Activated T-cell treated with anti-CD3 and anti-CD28 coated beads for 24 hours (primary cell): ENCODE results near the gene PKD2.

Experiments used
- DNase-seq: peaks from one replicate; pipeline ENCODE4 v3.0.0-alpha.2; 2020; ENCODE audit warnings: low read depth

Gene PKD2

GRCh38 chr4:88007304-88008121, at the start of gene PKD2:
TSS of gene PKD2 (plus strand) at chr4:88007635. CDS start at chr4:88007734, 99 bp downstream.
- peak; percentile 75 for DNase-seq

- DNase-seq = no peak
Measured at GRCh38 chr4:87961993-87962392, 45.4 kb upstream of the PKD2 start.

GRCh38 chr4:87962398-87963146, 44.9 kb upstream of the PKD2 start:
- no peak for DNase-seq

- no peak for DNase-seq
Measured at GRCh38 chr4:87965501-87965975, 41.9 kb upstream of the PKD2 start.

GRCh38 chr4:87966095-87966496, 41.3 kb upstream of the PKD2 start:
- DNase-seq = no peak

GRCh38 chr4:87967193-87967592, 40.2 kb upstream of the PKD2 start:
- DNase-seq = no peak

- no peak for DNase-seq
Measured at GRCh38 chr4:87970121-87970520, 37.3 kb upstream of the PKD2 start.

GRCh38 chr4:87971866-87972265, 35.6 kb upstream of the PKD2 start:
- DNase-seq = no peak

GRCh38 chr4:87973283-87974169, 33.9 kb upstream of the PKD2 start:
- DNase-seq = peak; percentile 28

GRCh38 chr4:87974856-87975462, 32.5 kb upstream of the PKD2 start:
- DNase-seq = no peak

- no peak for DNase-seq
Measured at GRCh38 chr4:87975466-87975865, 32.0 kb upstream of the PKD2 start, which contains the start of gene SPP1. TSS of gene SPP1 (plus strand) at chr4:87975714. CDS start at chr4:87976896, 1,182 bp downstream.

- DNase-seq = no peak
Measured at GRCh38 chr4:87977521-87978278, 29.7 kb upstream of the PKD2 start.

GRCh38 chr4:87978681-87979080, 28.8 kb upstream of the PKD2 start:
- no peak for DNase-seq

- DNase-seq = no peak
Measured at GRCh38 chr4:87979810-87980209, 27.6 kb upstream of the PKD2 start.

- no peak for DNase-seq
Measured at GRCh38 chr4:87981486-87981885, 25.9 kb upstream of the PKD2 start.

GRCh38 chr4:87982036-87982435, 25.4 kb upstream of the PKD2 start:
- DNase-seq = no peak

- DNase-seq = no peak
Measured at GRCh38 chr4:87982446-87983010, 24.9 kb upstream of the PKD2 start.

GRCh38 chr4:87983996-87984395, 23.4 kb upstream of the PKD2 start:
- DNase-seq = no peak

- no peak for DNase-seq
Measured at GRCh38 chr4:87985097-87985886, 22.1 kb upstream of the PKD2 start.

- no peak for DNase-seq
Measured at GRCh38 chr4:87985887-87986200, 21.6 kb upstream of the PKD2 start.
